GM19372 (cell line): ENCODE results near the gene IL37.

Experiments
- ATAC-seq: cut with Tn5 transposase; IDR thresholded peaks from one replicate; pipeline ENCODE4 v1.9.1; 2021; ENCODE audit warnings: mild to moderate bottlenecking, low read depth, moderate library complexity; ENCODE audit not compliant: unreplicated experiment

IL37 gene

GRCh38 chr2:112954364-112954763, 43.4 kb downstream of the IL37 start:
- no peak for ATAC-seq

DNA sequence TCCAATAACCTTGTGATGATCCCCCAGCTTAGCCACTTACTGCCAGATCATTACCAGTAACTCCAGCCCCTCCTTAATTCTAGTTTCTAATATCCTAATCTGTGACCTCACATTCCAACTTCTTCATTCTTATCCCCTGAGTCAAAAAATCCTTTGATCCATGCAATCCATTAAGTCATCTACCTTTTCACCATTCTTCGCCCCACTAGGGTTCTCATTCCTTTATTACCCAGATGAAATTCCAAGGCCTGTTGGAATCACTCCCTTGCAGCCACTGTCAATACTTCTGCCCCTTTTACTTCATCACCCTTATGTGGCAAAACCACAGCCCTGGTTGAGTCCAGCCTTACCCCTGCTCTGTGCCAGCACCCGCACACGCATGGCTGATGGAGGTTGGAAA, 46.5 kb downstream of the IL37 start:
- ATAC-seq, result no peak

DNA sequence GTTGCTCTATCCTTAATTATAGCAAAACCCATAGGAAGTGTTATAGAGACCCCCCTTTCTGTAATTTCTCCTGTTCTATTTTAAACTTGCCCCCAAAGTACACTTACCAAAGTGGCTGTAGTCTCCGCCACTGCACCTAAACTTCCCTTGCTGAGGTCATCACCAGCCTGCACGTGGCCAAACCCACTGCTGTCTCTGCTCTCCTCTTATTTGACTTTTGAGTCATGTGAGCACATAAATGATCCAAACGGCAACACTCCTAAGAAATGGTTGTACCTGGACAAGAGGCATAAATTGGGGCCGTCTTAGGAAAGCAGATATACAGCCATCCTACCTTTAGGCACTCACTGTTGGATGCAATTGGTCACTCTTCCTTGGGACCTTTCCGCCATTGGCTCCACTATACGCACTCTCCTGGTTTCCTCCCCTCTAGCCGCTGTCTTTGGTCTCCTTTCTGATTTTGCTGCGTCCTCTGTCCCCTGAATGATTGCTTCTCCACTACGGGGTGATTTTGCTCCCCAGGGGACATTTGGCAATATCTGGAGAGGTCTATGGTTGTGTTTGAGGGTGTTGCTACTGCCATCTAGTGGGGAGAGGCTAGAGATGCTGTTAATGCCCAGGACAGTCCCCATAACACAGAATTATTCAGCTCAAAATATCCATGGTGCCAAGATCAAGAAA, 47.6 kb downstream of the IL37 start:
- ATAC-seq, result no peak

- ATAC-seq, result no peak
Measured at GRCh38 chr2:112959109-112959812, 48.3 kb downstream of the IL37 start.

GRCh38 chr2:112960230-112960825, 49.4 kb downstream of the IL37 start:
- ATAC-seq, result no peak

GRCh38 chr2:112962308-112963175, 51.6 kb downstream of the IL37 start:
- no peak for ATAC-seq

DNA sequence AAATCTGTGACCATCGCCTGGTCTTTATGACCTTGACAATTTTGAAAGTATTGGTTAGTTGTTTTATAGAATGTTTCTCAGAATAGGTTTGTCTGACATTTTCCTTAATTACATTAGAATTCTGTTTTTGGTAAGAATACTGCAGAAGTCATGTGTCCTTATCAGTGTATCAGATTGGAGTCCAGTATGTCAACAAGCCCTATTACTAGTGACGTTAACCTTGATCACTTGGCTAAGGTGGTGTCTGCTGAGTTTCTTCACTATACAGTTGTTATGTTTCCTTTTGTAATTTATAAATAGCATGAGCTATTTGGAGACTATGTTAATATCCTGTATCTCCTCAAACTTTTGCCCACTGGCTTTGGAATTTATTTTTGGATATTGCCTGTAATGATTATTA, 56.1 kb downstream of the IL37 start:
- no peak for ATAC-seq
